HepG2 (cell line): Measurements from ENCODE around the gene NDUFA13. TPM values are rescaled to one million over a fixed set of nuclear protein-coding genes. Genes with fewer than 3 reads are reported as not detected.

Experiments used
- SMAD3 ChIP-seq: sonication (generic); formaldehyde crosslinking; IDR thresholded peaks from 2 replicates; pipeline ENCODE4 v1.4.0; 2020; ENCODE audit warnings: missing genetic modification reagents
- TOPORS ChIP-seq: sonication (generic); formaldehyde crosslinking; IDR thresholded peaks from 2 replicates; pipeline ENCODE4 v1.8.0; 2023; ENCODE audit warnings: mild to moderate bottlenecking, missing genetic modification reagents
- ZNF138 ChIP-seq: sonication (generic); formaldehyde crosslinking; IDR thresholded peaks from 2 replicates; pipeline ENCODE4 v1.5.0; 2020; ENCODE audit warnings: mild to moderate bottlenecking, low read depth, missing genetic modification reagents
- ZNF792 ChIP-seq: IDR thresholded peaks from 2 replicates; pipeline ENCODE4 v1.6.1; 2016
- ZSCAN21 ChIP-seq: sonication (generic); formaldehyde crosslinking; IDR thresholded peaks from 2 replicates; pipeline ENCODE4 v1.8.0; 2022; ENCODE audit warnings: mild to moderate bottlenecking, missing genetic modification reagents, moderate library complexity, borderline replicate concordance
- polyA plus RNA-seq, 8 experiments: library from polyadenylated mRNA; depleted of rRNA in 3 of 8; stranded (reverse) in 7 of 8; unstranded in 1 of 8; fragments of >200 nt; fragmentation: Illumina TruSeq in 4 of 8; extraction: Trizol in 4 of 8; gene quantifications; 2 replicates each; pipeline versions ENCODE4 v1.2.1 to v1.2.3, GENCODE V29; 2011 to 2016; ENCODE audit warnings: low read depth in 4 of 8, missing spikeins in 1 of 8, mixed read lengths in 1 of 8; ENCODE audit not compliant: insufficient read depth in 1 of 8
- total RNA-seq, 5 experiments: library from RNA; depleted of rRNA; stranded (reverse); fragments of >200 nt; fragmentation: Illumina TruSeq; extraction: Trizol; gene quantifications; 2 replicates each; pipeline ENCODE4 v1.2.3, GENCODE V29; 2016; ENCODE audit warnings: low read depth in 1 of 5
- TF ChIP-seq, protein P1 (sequence below): sonication (generic); formaldehyde crosslinking; IDR thresholded peaks from 2 replicates; pipeline ENCODE4 v1.4.0; 2020; ENCODE audit warnings: mild to moderate bottlenecking, missing genetic modification reagents
- TF ChIP-seq, protein P2 (sequence below): sonication (generic); formaldehyde crosslinking; IDR thresholded peaks from 2 replicates; pipeline ENCODE4 v1.8.1; 2023; ENCODE audit warnings: mild to moderate bottlenecking, moderate library complexity, missing genetic modification reagents
- TF ChIP-seq, protein P3 (sequence below): sonication (generic); formaldehyde crosslinking; IDR thresholded peaks from 2 replicates; pipeline ENCODE4 v1.4.0; 2020; ENCODE audit warnings: missing genetic modification reagents

The NDUFA13 gene
- total and polyA plus RNA-seq, 2 of the 13 experiments (the other 11 are each of a cell fraction or from before 2014, with no cell fraction given), result 337 to 366 TPM

DNA sequence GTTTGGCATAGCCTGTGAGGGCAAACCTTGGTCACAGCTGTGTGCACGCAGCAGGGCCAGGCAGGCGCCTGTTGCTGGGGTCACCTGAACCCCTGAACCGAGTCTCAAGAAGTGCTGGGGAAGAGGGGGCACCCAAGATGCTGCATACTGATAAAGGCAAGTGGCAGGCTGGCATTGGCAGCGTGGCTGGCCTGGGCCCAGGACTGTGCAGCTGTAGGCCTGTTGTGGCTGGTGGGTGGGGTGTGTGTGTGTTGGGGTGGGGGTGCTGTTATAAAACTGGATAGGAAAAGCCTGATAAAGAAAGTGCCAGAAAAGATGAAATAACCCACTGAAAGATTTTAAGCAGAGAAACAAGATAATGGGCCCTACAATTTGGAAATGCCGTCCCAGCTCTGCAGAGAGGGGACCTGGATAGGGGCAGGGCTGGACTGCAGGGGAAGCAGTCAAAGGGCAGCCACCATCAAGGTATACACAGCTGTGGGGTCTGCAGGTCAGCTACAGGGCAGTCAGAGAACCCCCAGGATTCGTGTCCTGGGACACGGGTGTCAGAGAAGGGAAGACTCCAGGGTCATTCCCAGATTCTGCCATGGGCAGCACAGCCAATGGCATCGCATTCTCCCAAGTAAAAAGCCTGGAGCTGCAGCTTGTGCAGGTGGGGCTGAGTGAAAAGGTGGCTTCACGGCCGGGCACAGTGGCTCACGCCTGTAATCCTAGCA lies 55.2 kb downstream of the NDUFA13 start (continued):
- TF ChIP-seq, protein P1, sequence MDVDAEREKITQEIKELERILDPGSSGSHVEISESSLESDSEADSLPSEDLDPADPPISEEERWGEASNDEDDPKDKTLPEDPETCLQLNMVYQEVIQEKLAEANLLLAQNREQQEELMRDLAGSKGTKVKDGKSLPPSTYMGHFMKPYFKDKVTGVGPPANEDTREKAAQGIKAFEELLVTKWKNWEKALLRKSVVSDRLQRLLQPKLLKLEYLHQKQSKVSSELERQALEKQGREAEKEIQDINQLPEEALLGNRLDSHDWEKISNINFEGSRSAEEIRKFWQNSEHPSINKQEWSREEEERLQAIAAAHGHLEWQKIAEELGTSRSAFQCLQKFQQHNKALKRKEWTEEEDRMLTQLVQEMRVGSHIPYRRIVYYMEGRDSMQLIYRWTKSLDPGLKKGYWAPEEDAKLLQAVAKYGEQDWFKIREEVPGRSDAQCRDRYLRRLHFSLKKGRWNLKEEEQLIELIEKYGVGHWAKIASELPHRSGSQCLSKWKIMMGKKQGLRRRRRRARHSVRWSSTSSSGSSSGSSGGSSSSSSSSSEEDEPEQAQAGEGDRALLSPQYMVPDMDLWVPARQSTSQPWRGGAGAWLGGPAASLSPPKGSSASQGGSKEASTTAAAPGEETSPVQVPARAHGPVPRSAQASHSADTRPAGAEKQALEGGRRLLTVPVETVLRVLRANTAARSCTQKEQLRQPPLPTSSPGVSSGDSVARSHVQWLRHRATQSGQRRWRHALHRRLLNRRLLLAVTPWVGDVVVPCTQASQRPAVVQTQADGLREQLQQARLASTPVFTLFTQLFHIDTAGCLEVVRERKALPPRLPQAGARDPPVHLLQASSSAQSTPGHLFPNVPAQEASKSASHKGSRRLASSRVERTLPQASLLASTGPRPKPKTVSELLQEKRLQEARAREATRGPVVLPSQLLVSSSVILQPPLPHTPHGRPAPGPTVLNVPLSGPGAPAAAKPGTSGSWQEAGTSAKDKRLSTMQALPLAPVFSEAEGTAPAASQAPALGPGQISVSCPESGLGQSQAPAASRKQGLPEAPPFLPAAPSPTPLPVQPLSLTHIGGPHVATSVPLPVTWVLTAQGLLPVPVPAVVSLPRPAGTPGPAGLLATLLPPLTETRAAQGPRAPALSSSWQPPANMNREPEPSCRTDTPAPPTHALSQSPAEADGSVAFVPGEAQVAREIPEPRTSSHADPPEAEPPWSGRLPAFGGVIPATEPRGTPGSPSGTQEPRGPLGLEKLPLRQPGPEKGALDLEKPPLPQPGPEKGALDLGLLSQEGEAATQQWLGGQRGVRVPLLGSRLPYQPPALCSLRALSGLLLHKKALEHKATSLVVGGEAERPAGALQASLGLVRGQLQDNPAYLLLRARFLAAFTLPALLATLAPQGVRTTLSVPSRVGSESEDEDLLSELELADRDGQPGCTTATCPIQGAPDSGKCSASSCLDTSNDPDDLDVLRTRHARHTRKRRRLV (CRISPR knock-in tag), result no peak
- no peak for TF ChIP-seq ZSCAN21
- TF ChIP-seq, protein P2, sequence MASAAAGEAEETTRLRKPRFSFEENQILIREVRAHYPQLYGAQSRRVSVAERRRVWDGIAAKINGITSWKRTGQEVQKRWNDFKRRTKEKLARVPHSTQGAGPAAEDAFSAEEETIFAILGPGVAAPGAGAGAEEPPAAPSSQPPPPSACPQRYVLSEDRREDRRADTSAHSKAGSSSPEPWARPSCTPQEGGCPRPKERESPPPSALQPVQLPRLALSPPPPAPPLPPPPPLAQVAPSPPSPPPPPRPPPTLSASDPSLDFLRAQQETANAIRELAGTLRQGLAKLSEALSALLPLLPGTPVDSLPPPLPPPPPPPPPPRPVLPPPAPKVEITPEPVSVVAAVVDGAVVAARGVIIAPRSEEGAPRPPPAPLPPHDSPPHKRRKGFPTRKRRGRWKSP, result no peak
- TF ChIP-seq, protein P3, sequence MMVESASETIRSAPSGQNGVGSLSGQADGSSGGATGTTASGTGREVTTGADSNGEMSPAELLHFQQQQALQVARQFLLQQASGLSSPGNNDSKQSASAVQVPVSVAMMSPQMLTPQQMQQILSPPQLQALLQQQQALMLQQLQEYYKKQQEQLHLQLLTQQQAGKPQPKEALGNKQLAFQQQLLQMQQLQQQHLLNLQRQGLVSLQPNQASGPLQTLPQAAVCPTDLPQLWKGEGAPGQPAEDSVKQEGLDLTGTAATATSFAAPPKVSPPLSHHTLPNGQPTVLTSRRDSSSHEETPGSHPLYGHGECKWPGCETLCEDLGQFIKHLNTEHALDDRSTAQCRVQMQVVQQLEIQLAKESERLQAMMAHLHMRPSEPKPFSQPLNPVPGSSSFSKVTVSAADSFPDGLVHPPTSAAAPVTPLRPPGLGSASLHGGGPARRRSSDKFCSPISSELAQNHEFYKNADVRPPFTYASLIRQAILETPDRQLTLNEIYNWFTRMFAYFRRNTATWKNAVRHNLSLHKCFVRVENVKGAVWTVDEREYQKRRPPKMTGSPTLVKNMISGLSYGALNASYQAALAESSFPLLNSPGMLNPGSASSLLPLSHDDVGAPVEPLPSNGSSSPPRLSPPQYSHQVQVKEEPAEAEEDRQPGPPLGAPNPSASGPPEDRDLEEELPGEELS (CRISPR knock-in tag), result no peak
- no peak for TF ChIP-seq ZNF792 (CRISPR knock-in tag)
- no peak for TF ChIP-seq SMAD3
- TF ChIP-seq TOPORS (CRISPR knock-in tag), result no peak
- TF ChIP-seq ZNF138, result no peak
- TF ChIP-seq, all 625 proteins: peak for 0
